AG10803 (cell line): ENCODE results near the gene RNU7-1.

Experiments
- DNase-seq: peaks from one replicate; pipeline ENCODE4 v3.0.0; 2010; ENCODE audit warnings: low read depth
- H3K4me3 ChIP-seq: 2 replicates; pipeline ENCODE4 v1.5.1; 2011; ENCODE audit warnings: mild to moderate bottlenecking, low read length, control low read depth
- CTCF ChIP-seq: conservative IDR thresholded peaks from 2 replicates; pipeline ENCODE4 v1.5.1; 2011; ENCODE audit warnings: mild to moderate bottlenecking, low read length, control low read depth, inconsistent platforms

RNU7-1 gene

DNA sequence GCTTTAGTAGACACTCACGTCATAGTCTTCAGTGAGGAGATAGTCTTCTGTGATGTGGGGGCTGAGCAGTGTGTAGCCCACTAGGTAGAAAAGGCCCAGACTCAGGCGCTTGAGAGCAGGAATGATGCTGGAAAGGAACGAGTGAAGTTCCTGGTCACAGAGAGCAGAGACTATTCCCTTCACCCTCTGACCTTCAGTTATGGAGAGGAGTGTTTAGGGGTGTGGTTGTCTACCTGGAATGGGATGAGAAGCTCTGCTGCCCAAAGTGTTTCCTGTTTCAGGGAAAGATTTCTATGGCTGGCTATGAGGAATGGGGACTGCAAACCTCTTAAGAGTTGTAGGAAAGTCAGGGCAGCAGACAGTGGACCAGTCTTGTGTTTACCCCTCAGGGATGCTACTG, 35.8 kb downstream of the RNU7-1 start:
- DNase-seq: no peak
- TF ChIP-seq CTCF: no peak

GRCh38 chr12:6980075-6980474, 36.5 kb downstream of the RNU7-1 start:
- H3K4me3 ChIP-seq: no peak overlapping the region
- TF ChIP-seq CTCF: no peak
- DNase-seq: no peak

More for the DNA sequence above, 35.8 kb downstream of the RNU7-1 start:
- H3K4me3 ChIP-seq: no peak overlapping the region

- no peak for TF ChIP-seq CTCF
- no peak for DNase-seq
- no peak overlapping the region for H3K4me3 ChIP-seq
These were observed 37.1 kb downstream of the RNU7-1 start for GRCh38 chr12:6980740-6981139.

DNA sequence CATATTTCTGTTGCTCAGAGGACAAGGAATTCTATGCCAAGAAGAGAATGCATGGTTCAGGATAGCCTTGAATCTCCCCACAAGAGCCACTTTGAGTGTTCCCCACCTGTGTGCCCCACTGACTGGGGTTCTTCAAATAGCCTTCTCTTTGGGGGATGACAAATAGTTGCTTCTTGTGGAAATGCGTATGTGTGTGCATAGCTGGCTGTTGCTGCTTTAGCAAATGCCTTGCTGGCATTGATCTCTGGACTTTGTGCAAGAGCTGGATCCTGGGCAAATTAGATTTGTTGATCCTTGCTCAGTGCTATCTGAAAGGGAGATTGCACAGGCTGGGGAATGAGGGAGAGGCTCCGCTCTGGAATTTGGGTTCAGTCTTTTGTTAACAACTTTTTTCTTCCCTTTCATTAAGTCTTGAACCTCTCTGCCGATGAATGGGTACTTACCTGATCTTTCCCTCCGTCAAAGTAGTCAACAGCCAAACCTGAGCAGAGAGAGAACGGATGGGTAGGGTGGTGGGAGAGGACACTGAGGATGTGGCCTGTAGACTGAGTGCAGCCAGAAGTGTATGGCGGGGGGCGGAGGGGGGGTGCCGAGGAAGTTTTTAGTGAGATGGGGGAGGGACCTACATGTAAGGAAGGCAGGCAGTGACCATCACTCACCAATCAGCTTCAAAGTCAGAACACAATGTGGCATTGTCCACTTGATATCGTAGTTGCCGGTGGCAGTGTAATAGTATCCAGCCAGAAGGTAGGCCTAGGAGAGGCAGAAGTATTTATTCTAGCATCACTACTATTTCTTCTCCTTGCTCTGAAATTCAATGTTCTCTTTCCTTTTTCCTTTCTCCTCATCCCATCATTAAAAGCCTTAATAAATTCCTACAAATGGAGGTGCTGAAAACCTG, 37.8 kb downstream of the RNU7-1 start:
- H3K4me3 ChIP-seq: no peak overlapping the region
- no peak for DNase-seq
- no peak for TF ChIP-seq CTCF

DNA sequence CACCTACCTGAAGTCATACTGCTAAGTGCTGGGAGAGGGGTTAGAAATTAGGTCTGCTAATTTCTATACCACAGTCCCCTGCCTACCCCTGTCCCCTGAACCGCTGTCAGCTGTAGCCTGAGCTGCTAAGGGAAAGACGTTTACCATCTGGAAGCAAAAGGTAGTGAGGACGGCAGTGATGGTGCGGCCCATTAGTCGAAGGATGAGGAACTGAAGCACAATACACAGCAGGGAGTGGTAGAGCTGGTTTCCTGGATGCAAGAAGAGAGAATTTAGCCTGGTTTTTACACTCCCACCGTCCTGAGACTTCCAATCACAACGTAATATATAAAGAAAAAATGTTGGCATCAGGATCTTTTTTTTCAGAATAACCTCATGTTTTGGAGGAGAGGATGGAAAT, 38.9 kb downstream of the RNU7-1 start:
- no peak for DNase-seq
- TF ChIP-seq CTCF: no peak
- no peak overlapping the region for H3K4me3 ChIP-seq

- no peak for DNase-seq
- H3K4me3 ChIP-seq: no peak overlapping the region
- no peak for TF ChIP-seq CTCF
These were observed 44.4 kb downstream of the RNU7-1 start for GRCh38 chr12:6987956-6988553.
